ENCODE measurements around the gene HAND2.

The HAND2 gene

DNA sequence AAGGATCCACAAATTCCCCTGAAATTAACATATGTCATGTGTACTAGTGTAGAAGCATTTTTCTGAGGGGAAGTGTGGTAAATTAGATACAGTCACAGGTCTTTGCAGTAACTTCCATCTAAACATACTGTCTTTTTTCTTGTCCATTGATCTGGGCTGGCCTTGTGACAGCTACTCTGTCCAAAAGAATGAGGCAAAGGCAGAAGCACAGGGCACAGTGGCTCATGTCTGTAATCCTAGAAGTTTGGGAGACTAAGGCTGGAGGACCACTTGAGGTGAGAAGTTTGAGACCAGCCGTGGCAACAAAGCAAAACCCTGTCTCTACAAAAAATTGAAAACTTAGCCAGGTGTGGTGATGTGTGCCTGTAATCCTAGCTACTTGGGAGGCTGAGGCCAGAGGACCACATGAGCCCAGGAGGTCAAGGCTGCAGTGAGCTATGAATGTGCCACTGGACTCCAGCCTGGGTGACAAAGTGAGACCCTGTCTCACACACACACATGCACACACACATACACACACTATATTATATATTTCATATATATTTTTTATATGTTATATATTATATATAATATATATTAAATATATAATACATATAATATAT is 47.6 kb downstream of the HAND2 start:
- no peaks in the 10 kb centered on the region for H3K27me3 ChIP-seq (ENCODE audit: control insufficient read depth, insufficient read depth, low read length)
- no peak overlapping the region for H3K27ac ChIP-seq (ENCODE audit: low read depth, low read length)
- no peak overlapping the region for H3K9ac ChIP-seq (ENCODE audit: low read depth, low read length)
- H3K4me1 ChIP-seq (ENCODE audit: control insufficient read depth, insufficient read depth, low read length), result no peaks in the 10 kb centered on the region
- no peaks in the 10 kb centered on the region for H3K36me3 ChIP-seq (ENCODE audit: control insufficient read depth, insufficient read depth, low read length)
- no peak overlapping the region for H3K4me3 ChIP-seq (ENCODE audit: low read depth, low read length)
- H3K9me3 ChIP-seq (ENCODE audit: control insufficient read depth, insufficient read depth, low read length), result no peaks in the 10 kb centered on the region

DNA sequence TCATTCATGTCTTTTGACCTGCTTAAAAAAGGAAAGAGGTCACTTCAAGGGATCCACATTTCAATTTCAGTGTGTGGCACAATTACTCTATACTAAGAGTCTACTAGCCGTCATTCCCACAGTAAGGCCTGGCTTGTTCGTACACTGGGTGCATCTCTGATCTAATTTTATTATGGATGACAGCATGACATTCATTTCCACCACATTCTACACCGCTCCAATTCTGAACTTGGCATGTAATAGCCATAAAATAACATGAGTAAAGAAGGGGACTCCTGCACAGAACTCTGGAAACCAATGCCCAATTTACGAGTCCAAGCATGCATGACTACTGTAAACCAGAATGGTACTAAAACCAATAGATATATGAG is 51.1 kb downstream of the HAND2 start:
- Histone ChIP-seq H3K27ac (ENCODE audit: low read depth, low read length) (no peak overlapping the region), H3K4me3 (ENCODE audit: low read depth, low read length) (no peak overlapping the region), H3K9ac (ENCODE audit: low read depth, low read length) (no peak overlapping the region), H3K9me3 (ENCODE audit: control insufficient read depth, insufficient read depth, low read length) (no peaks in the 10 kb centered on the region), H3K4me1 (ENCODE audit: control insufficient read depth, insufficient read depth, low read length) (no peaks in the 10 kb centered on the region), H3K27me3 (ENCODE audit: control insufficient read depth, insufficient read depth, low read length) (no peaks in the 10 kb centered on the region), H3K36me3 (ENCODE audit: control insufficient read depth, insufficient read depth, low read length) (no peaks in the 10 kb centered on the region)

DNA sequence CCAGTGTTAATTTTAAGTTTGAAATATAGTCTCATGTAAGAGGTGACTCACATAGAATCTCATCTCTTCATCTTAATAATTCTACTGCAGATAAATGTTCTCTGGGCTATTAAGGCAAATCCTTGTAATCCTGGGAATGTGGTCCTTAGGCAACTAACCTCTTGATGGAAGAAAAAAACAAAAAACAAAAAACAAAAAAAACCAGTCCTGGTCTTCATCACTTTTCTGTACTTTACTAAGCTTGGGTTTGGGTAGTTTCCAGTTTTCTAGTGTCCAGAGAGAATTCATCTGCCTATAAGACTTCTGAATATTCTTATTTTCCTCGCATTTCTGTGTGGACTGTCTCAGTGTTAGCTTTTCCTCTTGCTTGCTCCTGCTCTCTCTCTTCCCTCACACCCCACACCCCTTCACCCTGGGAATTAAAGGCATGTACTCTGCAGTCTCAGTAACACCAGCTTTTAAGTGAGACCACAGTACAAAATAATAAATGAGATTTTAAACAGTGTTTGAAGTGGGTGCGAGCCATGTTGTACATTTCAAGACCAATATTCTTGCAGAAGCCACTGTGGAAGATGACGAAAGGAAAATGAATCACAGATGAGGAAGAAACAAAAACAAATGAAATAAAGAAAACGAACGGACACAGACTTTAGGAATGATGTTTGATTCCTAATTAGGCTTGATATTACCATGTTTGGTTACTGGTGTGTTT is 51.7 kb downstream of the HAND2 start:
- Histone ChIP-seq H3K27me3 (ENCODE audit: control insufficient read depth, insufficient read depth, low read length) (no peaks in the 10 kb centered on the region), H3K9me3 (ENCODE audit: control insufficient read depth, insufficient read depth, low read length) (no peaks in the 10 kb centered on the region), H3K27ac (ENCODE audit: low read depth, low read length) (no peak overlapping the region), H3K4me1 (ENCODE audit: control insufficient read depth, insufficient read depth, low read length) (no peaks in the 10 kb centered on the region), H3K4me3 (ENCODE audit: low read depth, low read length) (no peak overlapping the region), H3K36me3 (ENCODE audit: control insufficient read depth, insufficient read depth, low read length) (no peaks in the 10 kb centered on the region), H3K9ac (ENCODE audit: low read depth, low read length) (no peak overlapping the region)

DNA sequence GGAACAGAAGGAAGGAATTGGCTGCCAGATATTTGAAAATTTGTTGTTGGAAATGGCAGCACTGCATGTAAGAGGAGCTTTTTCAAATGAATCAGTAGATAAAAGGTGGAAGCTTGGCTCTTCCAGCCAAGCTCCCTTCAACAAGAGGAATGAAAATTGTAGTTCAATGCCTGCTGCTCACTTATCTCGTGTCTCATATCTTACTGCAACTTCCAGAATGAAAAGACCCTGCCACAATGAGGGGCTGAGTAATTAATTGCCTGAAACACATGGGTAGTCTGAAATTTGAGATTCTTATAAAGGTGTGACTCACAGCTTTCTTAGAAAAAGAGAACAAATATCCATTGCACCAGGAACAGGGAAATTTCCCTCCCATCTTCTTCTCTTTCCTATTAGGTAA is 53.0 kb downstream of the HAND2 start:
- Histone ChIP-seq H3K9me3 (ENCODE audit: control insufficient read depth, insufficient read depth, low read length) (no peaks in the 10 kb centered on the region), H3K27ac (ENCODE audit: low read depth, low read length) (no peak overlapping the region), H3K36me3 (ENCODE audit: control insufficient read depth, insufficient read depth, low read length) (no peaks in the 10 kb centered on the region), H3K4me3 (ENCODE audit: low read depth, low read length) (no peak overlapping the region), H3K27me3 (ENCODE audit: control insufficient read depth, insufficient read depth, low read length) (no peaks in the 10 kb centered on the region), H3K9ac (ENCODE audit: low read depth, low read length) (no peak overlapping the region), H3K4me1 (ENCODE audit: control insufficient read depth, insufficient read depth, low read length) (no peaks in the 10 kb centered on the region)

All from HUES48 (cell line).